GM19397 (cell line): ENCODE results near the gene TNRC18.
"Not testable (repeated sequence)": the region's sequence is repeated elsewhere in the genome, so short reads cannot be mapped to it uniquely, and the experiment has no call there.

Experiments used
- ATAC-seq: cut with Tn5 transposase; IDR thresholded peaks from one replicate; pipeline ENCODE4 v1.9.1; 2021; ENCODE audit warnings: mild to moderate bottlenecking, moderate library complexity; ENCODE audit not compliant: unreplicated experiment

The TNRC18 gene

DNA sequence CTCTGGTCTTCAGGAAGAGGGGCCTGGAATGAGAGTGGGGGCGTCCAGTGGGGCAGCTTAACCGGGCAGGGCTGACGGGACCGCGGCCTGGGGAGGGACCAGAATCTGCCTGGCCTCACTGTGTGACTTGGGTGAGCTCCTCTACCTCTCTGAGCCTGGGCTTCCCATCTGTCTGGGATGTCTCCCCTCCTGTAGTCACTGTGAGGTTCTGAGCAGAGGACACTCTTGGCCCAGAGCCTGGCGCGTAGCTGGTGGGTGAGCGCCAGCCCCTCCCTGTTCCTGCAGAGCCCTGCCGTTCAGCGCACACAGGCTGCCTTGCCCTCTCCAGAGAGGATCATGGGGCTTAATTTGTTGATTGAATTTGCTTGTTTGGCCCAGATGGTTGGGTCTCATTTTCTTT lies 148.1 kb downstream of the TNRC18 start:
- not testable (repeated sequence) for ATAC-seq

DNA sequence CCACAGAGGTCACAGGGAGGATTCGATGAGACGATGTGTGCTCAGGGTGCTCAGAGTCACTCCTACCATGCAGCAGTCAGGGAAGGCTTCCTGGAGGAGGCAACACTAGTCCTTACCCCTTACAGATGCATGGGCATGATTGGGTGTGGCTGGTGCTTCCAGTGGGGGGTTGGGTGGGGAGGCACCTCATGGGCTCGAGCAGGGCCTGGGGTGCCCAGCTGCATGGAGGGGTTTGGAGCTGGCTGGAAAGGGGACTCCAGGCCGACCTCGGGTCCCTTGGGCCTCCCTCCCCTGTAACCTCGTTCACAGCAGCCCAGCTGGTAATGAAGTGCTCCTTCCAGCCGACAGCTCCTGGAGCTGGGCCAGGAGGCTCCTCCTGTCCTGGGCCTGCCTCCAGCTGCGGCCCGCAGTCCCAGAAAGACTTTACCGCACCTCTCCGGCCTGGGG lies 148.6 kb downstream of the TNRC18 start:
- not testable (repeated sequence) for ATAC-seq

DNA sequence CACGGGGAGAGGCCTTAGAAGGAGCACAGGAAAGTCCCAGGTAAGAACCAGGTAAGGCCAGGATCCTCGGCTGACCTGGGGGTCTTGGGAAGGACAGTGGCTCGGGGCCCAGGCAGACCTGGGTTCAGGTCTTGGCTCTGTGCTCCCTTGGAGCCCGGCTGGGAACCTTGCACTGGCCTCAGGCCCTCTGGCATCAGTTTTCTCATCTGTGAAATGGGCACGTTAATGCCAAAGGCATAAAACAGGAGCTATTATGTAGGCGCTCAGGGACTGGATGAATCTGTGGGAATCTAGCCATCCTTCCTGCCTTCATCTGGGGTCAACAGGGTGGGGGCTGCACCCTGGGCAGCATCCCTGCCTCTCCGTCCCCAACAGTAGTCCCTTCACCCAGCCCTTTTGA lies 149.2 kb downstream of the TNRC18 start:
- no peak for ATAC-seq

- ATAC-seq: not testable (repeated sequence)
Measured at GRCh38 chr7:5273831-5274405, 149.7 kb downstream of the TNRC18 start.

DNA sequence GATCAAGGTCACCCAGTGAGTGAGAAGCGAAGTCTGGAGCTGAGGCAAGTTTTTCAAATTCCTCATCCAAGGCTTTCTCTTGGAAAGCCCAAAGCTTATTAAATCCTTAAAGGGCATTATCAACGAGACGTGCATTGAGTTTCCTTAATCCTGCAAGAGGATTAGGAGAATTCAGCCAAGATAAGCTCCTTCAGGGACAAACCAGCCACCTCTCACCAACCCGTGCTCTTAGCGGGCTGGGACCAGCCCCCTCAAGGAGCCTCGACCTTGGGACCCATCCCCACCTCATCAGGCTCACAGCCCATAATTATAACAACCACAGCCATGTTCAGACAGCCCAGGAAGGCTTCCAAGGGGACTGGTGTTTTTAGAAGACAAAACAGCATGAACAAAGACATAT lies 152.8 kb downstream of the TNRC18 start:
- ATAC-seq: no peak

- ATAC-seq: not testable (repeated sequence)
Measured at GRCh38 chr7:5269992-5270657, 153.5 kb downstream of the TNRC18 start.

GRCh38 chr7:5267829-5268228 lies 155.8 kb downstream of the TNRC18 start:
- ATAC-seq: not testable (repeated sequence)

DNA sequence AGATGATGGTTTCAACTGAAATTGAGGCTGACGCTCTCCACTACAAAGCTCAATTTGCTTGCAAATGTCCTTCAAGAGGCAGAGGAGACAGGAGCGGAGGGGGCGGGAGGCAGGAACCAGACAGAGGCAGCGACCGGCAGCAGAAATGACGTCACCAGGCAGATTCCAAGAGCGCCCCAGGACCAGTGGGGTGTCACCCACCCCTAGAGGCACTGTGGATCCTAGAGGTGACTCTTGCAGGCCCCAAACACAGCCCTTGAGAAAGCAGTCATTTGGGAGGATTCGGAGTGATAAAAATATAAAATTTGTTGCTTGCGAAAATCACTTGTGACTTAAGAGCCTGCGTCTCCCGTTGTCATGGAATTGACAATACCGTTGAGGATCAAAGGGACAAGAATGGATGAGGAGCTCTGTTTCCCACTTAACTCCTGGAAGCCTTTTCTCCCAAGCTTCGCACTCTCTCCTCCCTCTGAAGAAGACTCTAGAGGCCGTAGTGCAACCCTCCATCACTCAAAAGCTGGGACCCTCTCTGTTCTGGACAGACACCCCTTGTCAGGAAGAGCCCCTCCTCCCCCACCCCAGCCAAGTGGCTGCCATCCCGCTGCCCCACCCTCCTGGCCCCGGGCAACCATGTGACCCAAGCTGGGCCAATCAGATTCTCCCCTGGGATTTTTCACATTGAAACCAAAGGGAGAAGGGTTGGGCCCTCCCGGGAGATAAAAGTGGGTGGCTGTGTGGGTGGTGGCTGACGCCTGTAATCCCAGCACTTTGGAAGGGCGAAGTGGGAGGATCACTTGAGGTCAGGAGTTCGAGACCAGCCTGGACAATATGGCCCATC lies 157.2 kb downstream of the TNRC18 start:
- no peak for ATAC-seq

DNA sequence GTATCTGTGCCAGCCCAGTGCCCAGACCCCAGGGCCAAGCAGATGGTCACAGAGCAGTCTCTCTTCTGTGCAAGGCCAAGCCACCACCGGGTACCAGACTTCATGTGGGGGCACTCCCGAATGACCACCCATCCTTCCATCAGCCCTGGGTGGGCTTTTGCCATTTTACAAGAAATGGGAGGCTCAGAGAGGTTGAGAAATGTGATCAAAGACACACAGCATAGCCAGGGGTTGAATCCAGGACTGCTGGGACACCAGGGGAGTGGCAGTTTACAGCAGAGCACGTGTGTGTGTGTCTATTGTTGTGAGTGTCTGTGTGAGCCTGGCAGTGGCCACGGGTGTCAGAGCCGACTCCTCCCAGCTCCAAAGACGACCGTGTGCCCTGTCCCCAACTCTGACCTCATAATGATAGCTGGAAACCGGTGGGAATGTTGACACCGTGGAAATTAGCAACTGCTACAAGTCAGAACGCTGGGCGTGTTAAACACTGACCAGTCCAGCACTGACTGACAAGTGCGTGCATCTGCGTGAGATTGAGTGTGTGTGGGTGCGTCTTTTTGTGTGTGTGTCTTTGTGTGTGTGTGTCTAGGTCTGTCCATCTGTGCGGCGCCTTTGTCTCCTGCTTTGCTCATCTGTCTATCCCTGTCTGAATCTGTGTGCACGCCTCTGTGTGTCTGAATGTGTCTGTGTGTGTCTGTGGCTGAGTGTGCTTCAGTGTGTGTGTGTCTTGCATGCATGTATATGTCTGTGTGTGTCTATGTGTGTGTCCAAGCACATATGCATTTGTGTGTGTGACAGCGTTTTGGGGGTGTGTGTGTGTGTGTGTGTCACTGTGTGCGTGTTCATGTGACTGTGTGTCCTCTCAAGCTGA lies 158.1 kb downstream of the TNRC18 start:
- no peak for ATAC-seq

DNA sequence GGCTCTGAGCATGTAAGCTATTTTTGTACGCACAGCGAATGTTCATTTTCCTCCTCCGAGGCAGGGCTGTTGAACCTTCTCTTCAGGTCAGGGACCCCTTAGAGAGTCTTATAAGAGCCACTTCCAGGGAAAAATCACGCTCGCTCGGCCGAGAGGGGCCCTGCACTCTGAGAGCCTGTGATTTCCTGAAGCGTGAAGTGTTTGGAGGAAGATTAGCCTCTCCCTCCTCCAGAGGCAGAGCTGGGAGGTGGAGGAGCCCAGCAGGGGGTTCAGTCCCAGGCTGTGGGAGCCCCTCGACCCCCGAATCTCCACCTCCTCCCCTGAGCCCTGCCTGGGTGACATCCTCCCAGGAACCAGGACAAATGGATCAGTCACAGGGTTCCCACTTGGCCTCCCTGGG lies 160.6 kb downstream of the TNRC18 start:
- ATAC-seq: not testable (repeated sequence)

- ATAC-seq: not testable (repeated sequence)
Measured at GRCh38 chr7:5260530-5261068, 163.0 kb downstream of the TNRC18 start.
